Measurements from ENCODE around the gene TFF1.
"Not testable (repeated sequence)": the region's sequence is repeated elsewhere in the genome, so short reads cannot be mapped to it uniquely, and the experiment has no call there.

The TFF1 gene

DNA sequence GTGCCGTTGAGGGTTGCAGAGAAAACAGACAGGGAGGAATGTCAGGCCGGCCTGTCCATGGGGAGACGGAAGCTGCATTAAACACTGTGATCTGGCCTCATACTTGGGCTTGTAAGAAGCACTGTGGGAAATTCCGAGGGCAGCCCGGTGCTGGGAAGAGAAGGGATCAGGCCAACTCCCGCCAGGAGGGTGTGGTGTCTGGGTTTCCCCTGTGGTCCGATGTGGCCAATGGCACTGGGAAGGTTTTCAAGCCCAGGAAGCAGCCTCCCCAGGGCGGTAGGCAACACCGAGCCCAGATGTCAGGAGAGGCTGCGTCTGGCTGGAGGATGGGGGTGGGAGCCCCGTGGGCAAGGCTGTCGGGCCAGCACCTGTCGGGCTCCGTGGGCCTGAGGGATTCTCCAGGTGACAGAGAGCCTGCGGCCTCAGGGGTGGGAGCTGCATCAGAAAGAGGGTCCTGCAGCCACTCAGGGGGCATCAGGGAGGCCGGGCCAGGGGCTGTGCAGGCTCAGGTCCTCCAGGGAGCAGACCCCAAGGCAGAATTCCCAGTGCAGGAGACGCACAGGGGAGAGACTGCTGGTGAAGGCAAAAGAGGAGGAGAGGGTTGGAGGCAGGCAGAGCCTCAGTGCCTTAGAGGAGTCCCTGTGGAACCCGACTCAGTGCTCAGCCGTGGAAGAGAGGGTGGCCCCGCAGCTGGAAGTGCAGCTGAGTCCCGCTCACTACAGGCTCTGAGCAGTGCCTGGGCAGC, 45.7 kb upstream of the TFF1 start:
- no peak overlapping the region for H3K27ac ChIP-seq
- no peak for TF ChIP-seq ZFX (IDR thresholded peaks at IDR 0.05; ENCODE audit: borderline replicate concordance)
- TF ChIP-seq, protein P1, sequence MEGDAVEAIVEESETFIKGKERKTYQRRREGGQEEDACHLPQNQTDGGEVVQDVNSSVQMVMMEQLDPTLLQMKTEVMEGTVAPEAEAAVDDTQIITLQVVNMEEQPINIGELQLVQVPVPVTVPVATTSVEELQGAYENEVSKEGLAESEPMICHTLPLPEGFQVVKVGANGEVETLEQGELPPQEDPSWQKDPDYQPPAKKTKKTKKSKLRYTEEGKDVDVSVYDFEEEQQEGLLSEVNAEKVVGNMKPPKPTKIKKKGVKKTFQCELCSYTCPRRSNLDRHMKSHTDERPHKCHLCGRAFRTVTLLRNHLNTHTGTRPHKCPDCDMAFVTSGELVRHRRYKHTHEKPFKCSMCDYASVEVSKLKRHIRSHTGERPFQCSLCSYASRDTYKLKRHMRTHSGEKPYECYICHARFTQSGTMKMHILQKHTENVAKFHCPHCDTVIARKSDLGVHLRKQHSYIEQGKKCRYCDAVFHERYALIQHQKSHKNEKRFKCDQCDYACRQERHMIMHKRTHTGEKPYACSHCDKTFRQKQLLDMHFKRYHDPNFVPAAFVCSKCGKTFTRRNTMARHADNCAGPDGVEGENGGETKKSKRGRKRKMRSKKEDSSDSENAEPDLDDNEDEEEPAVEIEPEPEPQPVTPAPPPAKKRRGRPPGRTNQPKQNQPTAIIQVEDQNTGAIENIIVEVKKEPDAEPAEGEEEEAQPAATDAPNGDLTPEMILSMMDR (IDR thresholded peaks at IDR 0.05) = no peak

DNA sequence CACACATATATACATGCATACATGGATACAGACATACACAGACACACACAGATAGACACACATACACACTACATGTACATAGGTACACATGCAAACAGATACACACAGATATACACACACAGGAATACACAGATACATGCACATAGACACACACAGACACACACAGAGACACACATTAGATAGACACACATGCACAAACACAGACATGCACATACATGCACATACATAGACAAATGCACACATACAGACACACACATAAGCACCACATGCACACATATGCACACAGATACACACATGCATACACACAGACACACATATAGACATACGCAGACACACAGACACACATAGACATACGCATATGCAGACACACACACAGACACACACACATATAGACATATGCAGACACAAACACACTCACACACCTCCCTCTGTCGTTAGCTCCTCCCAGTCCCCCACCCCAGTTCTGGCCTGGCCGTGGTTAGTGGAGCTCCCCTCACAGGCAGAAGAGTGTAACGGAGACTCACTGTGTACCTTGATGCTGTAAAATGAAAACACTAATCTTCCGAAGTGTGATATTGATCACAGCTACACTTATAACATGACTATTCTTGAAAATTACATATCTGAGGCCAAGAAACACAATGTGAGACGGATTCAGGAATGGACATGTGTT, 45.0 kb upstream of the TFF1 start:
- no peak for TF ChIP-seq ZFX (IDR thresholded peaks at IDR 0.05; ENCODE audit: borderline replicate concordance)
- TF ChIP-seq, protein P1 (IDR thresholded peaks at IDR 0.05) = no peak
- no peak overlapping the region for H3K27ac ChIP-seq

DNA sequence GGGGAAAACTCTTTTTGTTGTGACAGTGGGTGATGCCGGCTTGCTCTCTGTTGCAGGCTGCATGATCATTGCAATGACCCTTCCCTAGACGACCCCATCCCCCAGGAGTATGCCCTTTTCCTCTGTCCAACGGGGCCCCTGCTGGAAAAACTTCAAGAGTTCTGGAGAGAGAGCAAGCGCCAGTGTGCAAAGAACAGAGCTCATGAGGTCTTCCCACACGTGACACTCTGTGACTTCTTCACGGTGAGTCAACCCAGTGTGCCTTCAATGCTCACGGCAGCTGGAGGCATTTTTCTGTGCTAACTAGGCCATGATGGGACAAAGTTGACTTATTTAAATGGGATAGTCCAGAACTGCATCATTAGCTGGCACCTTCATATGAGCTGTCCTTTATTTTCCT, 43.0 kb upstream of the TFF1 start:
- TF ChIP-seq ZFX (IDR thresholded peaks at IDR 0.05; ENCODE audit: borderline replicate concordance) = no peak
- TF ChIP-seq, protein P1 (IDR thresholded peaks at IDR 0.05) = no peak
- no peak overlapping the region for H3K27ac ChIP-seq

DNA sequence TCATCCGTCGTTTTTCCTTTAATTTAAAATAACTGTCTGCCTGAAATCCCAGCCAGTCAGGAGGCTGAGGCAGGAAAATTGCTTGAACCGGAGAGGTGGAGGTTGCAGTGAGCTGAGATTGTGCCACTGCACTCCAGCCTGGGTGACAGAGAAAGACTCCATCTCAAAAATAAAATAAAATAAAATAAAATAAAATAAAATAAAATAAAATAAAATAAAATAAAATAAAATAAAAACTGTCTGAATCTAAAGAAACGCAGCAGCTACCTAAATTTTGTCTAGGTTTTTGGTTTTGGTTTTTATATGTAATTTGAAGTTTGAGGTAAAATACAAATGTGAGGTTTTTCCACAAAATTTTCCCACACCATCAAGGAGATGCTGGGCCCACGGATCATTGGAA, 42.4 kb upstream of the TFF1 start:
- not testable (repeated sequence) for H3K27ac ChIP-seq

DNA sequence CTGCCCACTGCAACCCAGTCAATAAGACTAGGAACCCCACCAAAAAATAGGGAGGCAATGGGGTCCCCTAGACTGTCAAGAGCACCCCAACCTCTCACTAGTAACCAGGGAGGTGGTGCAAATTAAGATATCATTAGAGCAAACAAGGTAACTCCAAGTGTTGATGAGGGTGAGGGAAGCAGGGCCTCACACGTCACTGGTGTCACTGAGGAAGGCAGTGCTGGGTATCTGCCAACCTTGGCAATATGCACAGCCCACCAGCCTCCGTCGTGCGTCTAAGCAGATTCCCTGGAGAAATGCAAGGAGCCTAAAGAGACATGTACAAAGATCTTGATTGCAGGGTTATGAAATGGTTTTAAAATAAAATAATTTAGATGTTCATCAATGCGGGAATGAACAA, 41.1 kb upstream of the TFF1 start:
- H3K27ac ChIP-seq = no peak overlapping the region
- TF ChIP-seq, protein P1 (IDR thresholded peaks at IDR 0.05) = no peak
- no peak for TF ChIP-seq ZFX (IDR thresholded peaks at IDR 0.05; ENCODE audit: borderline replicate concordance)

DNA sequence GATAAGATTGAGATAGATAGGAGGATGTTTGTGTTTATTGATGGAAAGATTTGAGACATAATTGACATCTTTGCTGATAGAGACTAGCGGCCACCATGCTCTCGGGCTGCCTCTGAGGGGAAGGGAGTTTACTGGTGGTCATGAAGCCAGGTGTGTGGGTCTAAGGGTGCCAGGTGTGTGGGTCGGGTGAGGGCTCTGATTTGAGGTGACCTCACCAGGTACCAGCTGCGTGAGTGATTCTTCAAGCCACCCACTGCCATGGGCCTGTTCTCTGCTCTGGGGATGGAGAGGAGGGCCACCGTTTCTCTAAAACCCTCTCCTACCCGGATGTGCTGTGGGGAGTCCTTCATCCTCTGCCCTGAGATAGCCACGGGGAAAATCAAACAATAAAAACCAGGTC, 40.5 kb upstream of the TFF1 start:
- TF ChIP-seq, protein P1 (IDR thresholded peaks at IDR 0.05) = no peak
- no peak for TF ChIP-seq ZFX (IDR thresholded peaks at IDR 0.05; ENCODE audit: borderline replicate concordance)
- H3K27ac ChIP-seq = no peak overlapping the region

DNA sequence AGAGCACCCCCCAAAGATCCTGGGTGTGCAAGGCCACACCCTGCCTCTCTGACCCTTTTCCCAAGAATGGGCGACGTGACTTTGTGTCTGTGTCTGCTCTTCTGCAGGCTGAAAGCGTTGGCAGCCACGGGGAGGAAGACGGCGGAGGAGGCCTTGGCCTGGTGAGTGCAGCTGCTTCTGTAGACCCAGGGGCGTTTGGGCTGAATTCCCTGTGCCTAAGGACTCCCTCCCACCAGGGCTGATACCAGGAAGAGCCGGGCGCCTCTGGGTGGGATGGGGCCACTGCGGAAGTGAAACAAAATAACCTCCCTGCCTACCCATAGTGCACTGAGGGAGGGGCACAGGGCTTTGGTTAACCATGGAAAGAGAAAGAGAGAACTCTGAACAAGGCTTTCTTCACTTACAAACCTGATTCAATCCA, 39.9 kb upstream of the TFF1 start:
- H3K27ac ChIP-seq = no peak overlapping the region
- TF ChIP-seq, protein P1 (IDR thresholded peaks at IDR 0.05) = no peak
- TF ChIP-seq ZFX (IDR thresholded peaks at IDR 0.05; ENCODE audit: borderline replicate concordance) = no peak

Measured in 22Rv1 (cell line).